ENCODE measurements around the gene ROBO2. TPM values are rescaled to one million over a fixed set of nuclear protein-coding genes. Genes with fewer than 3 reads are reported as not detected.

The ROBO2 gene
- total RNA-seq, 1 donor from 2014 or later = 3.9 TPM

GRCh38 chr3:77182341-77182740, 142.4 kb downstream of the ROBO2 start:
- no peaks in the 10 kb centered on the region for H3K27me3 ChIP-seq (ENCODE audit: control insufficient read depth, insufficient read depth, low read length)
- no peaks in the 10 kb centered on the region for H3K36me3 ChIP-seq (ENCODE audit: control insufficient read depth, insufficient read depth, low read length)
- H3K4me3 ChIP-seq (ENCODE audit: low read depth, low read length) = no peak overlapping the region
- no peak for DNase-seq (ENCODE audit: low read depth)
- no peak for TF ChIP-seq CTCF (IDR thresholded peaks at IDR 0.05; ENCODE audit: insufficient read depth, low read length, poor library complexity, severe bottlenecking)

GRCh38 chr3:77186319-77186718, 146.4 kb downstream of the ROBO2 start:
- Histone ChIP-seq H3K4me3 (ENCODE audit: low read depth, low read length) (no peak overlapping the region), H3K27me3 (ENCODE audit: control insufficient read depth, insufficient read depth, low read length) (no peaks in the 10 kb centered on the region), H3K36me3 (ENCODE audit: control insufficient read depth, insufficient read depth, low read length) (no peaks in the 10 kb centered on the region)
- no peak for DNase-seq (ENCODE audit: low read depth)
- TF ChIP-seq CTCF (IDR thresholded peaks at IDR 0.05; ENCODE audit: insufficient read depth, low read length, poor library complexity, severe bottlenecking) = no peak

GRCh38 chr3:77186728-77187127, 146.8 kb downstream of the ROBO2 start:
- no peak overlapping the region for H3K4me3 ChIP-seq (ENCODE audit: low read depth, low read length)
- peak; percentile 2 for DNase-seq (ENCODE audit: low read depth)
- no peaks in the 10 kb centered on the region for H3K27me3 ChIP-seq (ENCODE audit: control insufficient read depth, insufficient read depth, low read length)
- no peaks in the 10 kb centered on the region for H3K36me3 ChIP-seq (ENCODE audit: control insufficient read depth, insufficient read depth, low read length)
- no peak for TF ChIP-seq CTCF (IDR thresholded peaks at IDR 0.05; ENCODE audit: insufficient read depth, low read length, poor library complexity, severe bottlenecking)

GRCh38 chr3:77188210-77188609, 148.3 kb downstream of the ROBO2 start:
- no peak overlapping the region for H3K4me3 ChIP-seq (ENCODE audit: low read depth, low read length)
- no peak for DNase-seq (ENCODE audit: low read depth)
- H3K27me3 ChIP-seq (ENCODE audit: control insufficient read depth, insufficient read depth, low read length) = no peaks in the 10 kb centered on the region
- no peaks in the 10 kb centered on the region for H3K36me3 ChIP-seq (ENCODE audit: control insufficient read depth, insufficient read depth, low read length)
- TF ChIP-seq CTCF (IDR thresholded peaks at IDR 0.05; ENCODE audit: insufficient read depth, low read length, poor library complexity, severe bottlenecking) = no peak

- H3K27me3 ChIP-seq (ENCODE audit: control insufficient read depth, insufficient read depth, low read length) = no peaks in the 10 kb centered on the region
- DNase-seq (ENCODE audit: low read depth) = no peak
- TF ChIP-seq CTCF (IDR thresholded peaks at IDR 0.05; ENCODE audit: insufficient read depth, low read length, poor library complexity, severe bottlenecking) = no peak
- H3K36me3 ChIP-seq (ENCODE audit: control insufficient read depth, insufficient read depth, low read length) = no peaks in the 10 kb centered on the region
- no peak overlapping the region for H3K4me3 ChIP-seq (ENCODE audit: low read depth, low read length)
These were observed 149.4 kb downstream of the ROBO2 start for GRCh38 chr3:77189258-77189657.

GRCh38 chr3:77189684-77190083, 149.8 kb downstream of the ROBO2 start:
- Histone ChIP-seq H3K4me3 (ENCODE audit: low read depth, low read length) (no peak overlapping the region), H3K27me3 (ENCODE audit: control insufficient read depth, insufficient read depth, low read length) (no peaks in the 10 kb centered on the region), H3K36me3 (ENCODE audit: control insufficient read depth, insufficient read depth, low read length) (no peaks in the 10 kb centered on the region)
- no peak for TF ChIP-seq CTCF (IDR thresholded peaks at IDR 0.05; ENCODE audit: insufficient read depth, low read length, poor library complexity, severe bottlenecking)
- no peak for DNase-seq (ENCODE audit: low read depth)
